Stimulated activated CD4-positive, alpha-beta T cell treated with anti-CD3 and anti-CD28 coated beads, Interleukin-15, amount 100 ng/mL, for 48 hours (primary cell): ENCODE data around the gene ENTPD8.
"Not testable (repeated sequence)": the region's sequence is repeated elsewhere in the genome, so short reads cannot be mapped to it uniquely, and the experiment has no call there.

ENCODE experiments used
- DNase-seq, 2 donors: peaks; one replicate each; pipeline ENCODE4 v3.0.0-alpha.2; 2020; ENCODE audit warnings: low read depth in 2 of 2

Gene ENTPD8

DNA sequence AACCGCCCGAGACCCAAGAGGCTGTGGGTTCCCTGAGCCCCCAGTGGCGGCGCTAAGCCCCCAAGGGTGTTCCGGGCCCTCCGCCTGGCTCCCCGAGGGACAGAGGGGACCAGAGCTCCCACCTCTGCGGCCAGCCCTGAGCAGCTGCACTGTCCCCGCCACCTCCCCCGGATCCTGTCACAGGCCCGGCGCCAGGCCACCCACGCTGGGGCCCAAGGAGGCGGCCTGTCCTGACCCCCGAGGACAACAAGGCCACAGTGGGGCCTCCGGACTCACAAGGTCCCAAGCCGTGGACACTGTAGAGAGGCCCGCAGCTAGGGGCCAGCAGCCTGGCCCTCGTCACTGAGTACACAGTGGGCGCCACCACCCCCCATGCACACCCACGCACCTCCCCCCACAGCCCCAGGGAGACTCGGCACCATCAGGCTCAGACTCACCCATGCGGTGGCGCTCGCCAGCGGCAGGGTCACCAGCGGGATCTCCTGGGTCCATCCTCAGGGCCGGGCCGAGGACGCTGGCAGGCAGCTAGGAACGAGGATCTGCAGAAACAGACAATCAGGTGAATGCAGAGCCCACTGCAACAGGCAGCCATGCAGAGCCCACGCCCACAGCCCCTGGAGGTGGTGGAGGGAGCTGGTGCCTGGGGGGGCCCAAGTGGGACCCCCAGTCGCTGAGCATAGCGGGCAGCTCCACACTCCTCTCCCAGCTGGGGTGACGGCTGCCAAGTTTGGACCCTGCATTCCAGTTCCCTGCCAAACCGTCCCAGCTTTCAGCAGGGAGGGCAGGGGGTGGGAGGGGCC, 46.1 kb downstream of the ENTPD8 start:
- no peak for DNase-seq

- no peak for DNase-seq
Observed at GRCh38 chr9:137393176-137394150, 47.7 kb downstream of the ENTPD8 start.

DNA sequence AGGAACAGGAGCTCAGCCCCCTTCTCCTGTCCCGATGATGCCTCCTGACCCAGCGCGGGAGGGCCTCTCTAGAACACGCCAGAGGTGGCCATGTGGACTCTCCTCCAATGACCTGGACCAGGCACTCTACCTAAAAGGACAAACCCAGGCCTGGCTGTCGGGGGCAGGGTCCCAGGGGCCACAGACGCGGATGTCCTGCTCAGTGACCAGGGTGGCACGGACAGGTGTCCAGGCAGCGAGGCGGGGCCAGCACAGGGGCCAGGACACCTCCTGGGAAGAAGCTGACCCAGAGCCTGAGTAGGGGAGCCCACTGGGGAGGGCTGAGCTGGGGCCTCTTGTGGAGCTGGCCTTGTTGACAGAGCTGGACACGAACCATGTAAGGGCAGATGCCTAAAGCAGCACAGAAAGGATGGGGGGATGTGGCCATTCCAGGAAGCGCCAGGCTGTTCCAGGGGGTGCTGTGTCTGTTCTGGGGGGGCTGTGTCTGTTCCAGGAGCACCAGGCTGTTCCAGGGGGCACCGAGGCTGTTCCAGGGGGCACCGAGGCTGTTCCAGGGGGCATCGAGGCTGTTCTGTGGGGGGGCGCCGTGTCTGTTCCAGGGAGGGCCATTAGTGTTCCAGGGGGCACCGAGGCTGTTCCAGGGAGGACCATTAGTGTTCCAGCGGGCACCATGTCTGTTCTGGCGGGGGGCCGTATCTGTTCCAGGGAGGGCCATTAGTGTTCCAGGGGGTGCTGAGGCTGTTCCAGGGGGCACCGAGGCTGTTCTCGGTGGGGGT, 48.7 kb downstream of the ENTPD8 start:
- no peak for DNase-seq

- DNase-seq, result no peak
Observed at GRCh38 chr9:137391411-137391754, 49.8 kb downstream of the ENTPD8 start.

DNA sequence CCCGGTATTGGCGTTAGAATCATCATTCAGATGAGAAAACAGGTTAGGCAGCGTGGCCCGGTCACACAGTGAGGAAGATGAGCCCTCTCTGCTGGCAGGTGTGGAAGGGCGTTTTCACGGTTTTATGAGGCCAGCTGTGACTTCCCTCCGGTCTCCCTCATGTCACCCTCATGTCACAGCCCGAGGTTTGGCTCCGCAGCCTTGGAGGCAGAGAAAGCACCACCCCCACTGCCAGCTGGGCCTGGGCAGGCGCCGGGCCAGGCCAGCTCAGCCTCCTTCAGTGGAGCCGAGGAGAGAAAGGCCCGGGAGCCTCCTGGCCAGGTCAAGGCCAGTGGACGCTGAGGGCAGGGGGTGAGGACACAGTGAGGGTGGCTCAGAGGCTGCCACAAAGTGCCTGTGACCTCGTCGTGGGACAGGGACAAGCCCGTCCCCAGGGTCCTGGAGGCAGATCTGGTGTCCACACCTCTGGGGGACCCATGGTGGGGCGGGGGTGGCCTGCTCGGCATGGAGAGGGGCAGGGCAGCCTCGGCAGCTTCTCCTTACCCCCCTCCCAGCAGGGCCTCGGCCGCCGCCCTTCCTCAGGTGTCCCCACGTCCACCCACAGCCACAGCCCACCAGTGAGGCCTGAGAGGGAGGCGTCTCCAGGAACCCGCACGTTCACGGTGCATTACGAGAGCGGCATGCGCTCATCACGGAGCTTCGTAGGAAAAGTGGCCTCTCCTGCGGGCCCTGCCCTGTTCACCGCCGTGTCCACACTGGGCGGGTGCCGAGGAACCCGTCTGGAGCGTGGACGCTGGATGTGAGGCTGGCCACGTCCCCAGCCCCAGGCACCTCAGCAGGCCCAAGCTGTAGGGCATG, 50.4 kb downstream of the ENTPD8 start:
- DNase-seq, result no peak

- DNase-seq, result no peak
Observed at GRCh38 chr9:137389428-137389746, 51.8 kb downstream of the ENTPD8 start.

DNA sequence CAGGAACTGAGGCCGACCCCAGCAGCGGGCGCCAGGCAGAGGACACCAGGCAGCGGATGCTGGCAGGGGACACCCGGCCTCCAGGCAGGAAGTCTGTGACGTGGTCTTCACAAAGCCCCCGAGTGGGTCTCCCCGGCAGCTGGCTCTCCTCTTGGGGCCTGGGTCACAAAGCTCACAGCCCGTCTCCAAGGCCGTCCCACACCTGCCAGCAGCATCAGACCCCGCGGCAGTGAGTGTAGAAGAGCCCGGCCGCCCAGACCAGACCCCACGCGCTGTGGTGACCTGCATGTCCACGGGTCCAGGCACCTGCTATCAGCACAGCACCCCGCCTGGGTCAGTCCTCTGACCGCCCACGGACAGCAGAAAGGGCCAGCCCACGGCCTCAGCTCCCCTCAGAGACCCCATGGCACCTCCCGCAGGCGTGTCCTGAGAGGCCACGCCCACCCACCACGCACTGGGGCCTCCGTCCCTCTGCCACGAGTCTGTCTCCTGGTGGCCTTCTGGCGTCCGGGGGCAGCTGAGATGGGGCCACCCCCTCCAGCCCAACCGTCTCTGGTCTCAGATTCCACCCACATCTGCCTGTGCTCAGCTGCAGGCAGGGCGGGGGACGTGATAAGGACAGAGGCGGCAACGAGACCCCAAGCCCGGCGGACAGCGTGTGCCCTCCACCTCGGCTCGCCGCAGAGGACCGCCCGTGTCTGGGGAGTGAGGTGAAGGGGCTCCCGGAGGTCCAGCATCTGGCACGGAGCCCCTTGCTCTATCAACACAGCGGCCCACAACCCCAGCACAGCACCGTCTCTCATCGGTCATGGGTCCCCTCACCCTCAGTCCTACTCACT, 52.3 kb downstream of the ENTPD8 start:
- DNase-seq, result no peak

- DNase-seq, result no peak
Observed at GRCh38 chr9:137387891-137388560, 53.1 kb downstream of the ENTPD8 start.

GRCh38 chr9:137387114-137387890, 53.9 kb downstream of the ENTPD8 start:
- peak in 1 of 2 donors; percentile 47 for DNase-seq

GRCh38 chr9:137386507-137387113, 54.5 kb downstream of the ENTPD8 start:
- not testable (repeated sequence) for DNase-seq

- no peak for DNase-seq
Observed at GRCh38 chr9:137385061-137385655, 56.0 kb downstream of the ENTPD8 start.
